Uterus (tissue), 2 donors: ENCODE data around the gene RFX1.

ENCODE experiments used
- CTCF ChIP-seq, 4 experiments: fragments of 200-600 bp in 2 of 4; fragments of 450-650 bp in 2 of 4; sonication (generic) in 2 of 4; IDR thresholded peaks; one replicate each; pipeline ENCODE4 v1.5.1; 2016 to 2019; ENCODE audit warnings: antibody characterized with exemption in 4 of 4, mild to moderate bottlenecking in 2 of 4, moderate library complexity in 1 of 4
- POLR2A ChIP-seq, 2 donors: fragments of 450-650 bp; IDR thresholded peaks; one replicate each; pipeline ENCODE4 v1.6.1; 2016; ENCODE audit warnings: antibody characterized with exemption in 2 of 2, mild to moderate bottlenecking in 1 of 2, moderate library complexity in 1 of 2

GRCh38 chr19:14033946-14034345 is 27.8 kb upstream of the RFX1 start:
- TF ChIP-seq CTCF (IDR thresholded peaks at IDR 0.05) (no peak), POLR2A (IDR thresholded peaks at IDR 0.05) (no peak)
